ENCODE measurements around the gene FAM184B. TPM values are rescaled to one million over a fixed set of nuclear protein-coding genes. Genes with fewer than 3 reads are reported as not detected.

FAM184B gene
- total RNA-seq, 1 donor from 2014 or later = not detected

GRCh38 chr4:17583941-17584340 lies 197.5 kb downstream of the FAM184B start:
- no peak for DNase-seq (ENCODE audit: low spot score)

DNA sequence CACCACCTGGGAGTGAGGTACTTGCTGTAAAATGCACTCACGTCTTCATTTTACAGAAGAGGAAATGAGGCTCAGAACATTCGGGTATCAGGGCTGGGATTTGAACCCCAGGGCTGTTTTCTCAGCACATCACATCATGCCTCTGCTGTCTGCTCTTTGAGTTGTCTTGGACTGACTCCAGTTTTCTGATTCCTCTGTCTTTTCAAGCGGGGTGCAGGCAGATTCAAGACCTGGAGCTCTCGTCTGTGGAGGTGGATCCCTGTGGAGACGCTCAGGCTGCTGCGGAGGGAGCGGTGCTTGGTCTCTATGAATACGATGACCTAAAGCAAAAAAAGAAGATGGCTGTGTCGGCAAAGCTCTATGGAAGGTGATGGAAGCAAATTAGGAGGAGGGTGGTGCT lies 198.1 kb downstream of the FAM184B start:
- DNase-seq (ENCODE audit: low spot score) = no peak

DNA sequence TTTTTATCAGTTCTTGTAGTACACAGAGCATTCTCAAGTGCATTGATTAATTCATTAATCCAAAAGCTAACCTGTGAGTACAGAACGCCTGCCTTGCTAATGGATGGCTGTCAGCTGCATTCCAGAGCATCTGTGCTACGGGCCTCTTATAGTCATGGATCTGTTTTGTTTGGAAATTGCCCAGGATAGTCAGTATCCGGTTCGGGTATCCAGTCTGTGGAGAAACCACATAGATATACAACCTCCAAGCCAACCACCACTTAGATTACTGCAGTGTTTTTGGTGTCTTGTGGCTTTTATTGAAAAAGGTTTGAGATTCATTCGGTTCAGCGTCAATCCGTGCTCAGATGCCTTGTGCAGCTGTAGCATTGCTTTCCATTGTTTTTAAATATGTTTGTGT lies 200.5 kb downstream of the FAM184B start:
- DNase-seq (ENCODE audit: low spot score) = no peak

Other genes starting within 250 kb of the FAM184B start
- gene LAP3, start 204.4 kb downstream of the FAM184B start, total RNA-seq = 72.1 TPM
- gene MED28, start 167.0 kb downstream of the FAM184B start, total RNA-seq = 53.0 TPM
- gene DCAF16, start 29.1 kb upstream of the FAM184B start, total RNA-seq = 37.5 TPM
- gene NCAPG, start 29.4 kb upstream of the FAM184B start, total RNA-seq = 1.4 TPM
- gene LCORL, start 240.1 kb upstream of the FAM184B start, total RNA-seq = 23.9 TPM